ENCODE results near the gene FYB1.

The FYB1 gene

GRCh38 chr5:39198127-39198526 lies 21.2 kb downstream of the FYB1 start:
- TF ChIP-seq CTCF (conservative IDR thresholded peaks at IDR 0.05) (no peak), ZFX (IDR thresholded peaks at IDR 0.05) (no peak)
- no peak overlapping the region for H3K27ac ChIP-seq

- H3K27ac ChIP-seq = no peak overlapping the region
- no peak for TF ChIP-seq ZFX (IDR thresholded peaks at IDR 0.05)
- TF ChIP-seq CTCF (conservative IDR thresholded peaks at IDR 0.05) = no peak
These were observed 21.8 kb downstream of the FYB1 start for GRCh38 chr5:39197556-39197955.

- TF ChIP-seq CTCF (conservative IDR thresholded peaks at IDR 0.05) (no peak), ZFX (IDR thresholded peaks at IDR 0.05) (no peak)
- H3K27ac ChIP-seq = no peak overlapping the region
These were observed 24.1 kb downstream of the FYB1 start for GRCh38 chr5:39195198-39195826.

GRCh38 chr5:39194466-39195136 lies 24.8 kb downstream of the FYB1 start:
- no peak for TF ChIP-seq CTCF (conservative IDR thresholded peaks at IDR 0.05)
- no peak for TF ChIP-seq ZFX (IDR thresholded peaks at IDR 0.05)
- no peak overlapping the region for H3K27ac ChIP-seq

GRCh38 chr5:39193553-39194465 lies 25.6 kb downstream of the FYB1 start:
- no peak overlapping the region for H3K27ac ChIP-seq
- TF ChIP-seq CTCF (conservative IDR thresholded peaks at IDR 0.05) = no peak
- TF ChIP-seq ZFX (IDR thresholded peaks at IDR 0.05) = no peak

- no peak for TF ChIP-seq CTCF (conservative IDR thresholded peaks at IDR 0.05)
- TF ChIP-seq ZFX (IDR thresholded peaks at IDR 0.05) = no peak
- no peak overlapping the region for H3K27ac ChIP-seq
These were observed 26.8 kb downstream of the FYB1 start for GRCh38 chr5:39192450-39193160.

All from C4-2B (cell line).